OCI-LY1 (cell line): ENCODE data around the gene IL15.

Experiments used
- H2AFZ ChIP-seq: fragments of 200-600 bp; sonication (generic), shearing (Covaris generic); 2 replicates; pipeline ENCODE4 v1.6.0; 2014; ENCODE audit warnings: antibody characterized with exemption, mild to moderate bottlenecking, low read length
- H3F3A ChIP-seq: fragments of 200-600 bp; sonication (generic), shearing (Covaris generic); 2 replicates; pipeline ENCODE4 v1.6.0; 2014; ENCODE audit warnings: mild to moderate bottlenecking, antibody characterized with exemption, low read length, moderate library complexity; ENCODE audit not compliant: insufficient read depth
- H3K27ac ChIP-seq: fragments of 200-600 bp; sonication (generic); 2 replicates; pipeline ENCODE4 v1.5.1; 2014; ENCODE audit warnings: low read length, mixed run types, mild to moderate bottlenecking, low read depth; ENCODE audit not compliant: poor library complexity, severe bottlenecking
- H3K27me3 ChIP-seq: fragments of 200-600 bp; sonication (generic); 2 replicates; pipeline ENCODE4 v1.6.0; 2014; ENCODE audit warnings: antibody characterized with exemption, mild to moderate bottlenecking, low read length, moderate library complexity; ENCODE audit not compliant: insufficient read depth
- H3K36me3 ChIP-seq: fragments of 200-600 bp; sonication (generic); 2 replicates; pipeline ENCODE4 v1.6.1; 2014; ENCODE audit warnings: mild to moderate bottlenecking, antibody characterized with exemption, low read length, moderate library complexity, mixed read lengths; ENCODE audit not compliant: insufficient read depth
- H3K4me1 ChIP-seq: fragments of 200-600 bp; sonication (generic); 2 replicates; pipeline ENCODE4 v1.5.1; 2014; ENCODE audit warnings: mild to moderate bottlenecking, low read length, moderate library complexity; ENCODE audit not compliant: insufficient read depth, severe bottlenecking
- H3K4me2 ChIP-seq: fragments of 200-600 bp; sonication (generic), shearing (Covaris generic); 2 replicates; pipeline ENCODE4 v1.6.1; 2014; ENCODE audit warnings: low read length
- H3K4me3 ChIP-seq: fragments of 200-600 bp; sonication (generic); 2 replicates; pipeline ENCODE4 v1.5.1; 2014; ENCODE audit warnings: low read length, low read depth, mild to moderate bottlenecking, mixed read lengths; ENCODE audit not compliant: poor library complexity, severe bottlenecking
- H3K79me2 ChIP-seq: fragments of 200-600 bp; shearing (Covaris generic); 2 replicates; pipeline ENCODE4 v1.6.1; 2016; ENCODE audit warnings: mixed run types, low read length, mixed read lengths; ENCODE audit not compliant: insufficient read depth
- H3K9ac ChIP-seq: fragments of 200-600 bp; sonication (generic), shearing (Covaris generic); 2 replicates; pipeline ENCODE4 v1.6.1; 2014; ENCODE audit warnings: mild to moderate bottlenecking, low read length, mixed read lengths
- H3K9me2 ChIP-seq: fragments of 200-600 bp; sonication (generic), shearing (Covaris generic); 2 replicates; pipeline ENCODE4 v1.6.1; 2014; ENCODE audit warnings: low read depth, mild to moderate bottlenecking, low read length, mixed read lengths
- H3K9me3 ChIP-seq: fragments of 200-600 bp; shearing (Covaris generic); 2 replicates; pipeline ENCODE4 v1.6.1; 2014; ENCODE audit warnings: low read length, mixed read lengths
- H4K20me1 ChIP-seq: fragments of 200-600 bp; sonication (generic), shearing (Covaris generic); 2 replicates; pipeline ENCODE4 v1.6.0; 2016; ENCODE audit warnings: mild to moderate bottlenecking, low read length; ENCODE audit not compliant: insufficient read depth
- EZH2 ChIP-seq: fragments of 200-600 bp; sonication (generic), shearing (Covaris generic); IDR thresholded peaks from 2 replicates; pipeline ENCODE4 v1.8.0; 2017; ENCODE audit warnings: borderline replicate concordance, mixed run types, mild to moderate bottlenecking, antibody characterized with exemption, low read length, moderate library complexity, mixed read lengths
- TF ChIP-seq, protein P1 (sequence below): fragments of 200-600 bp; sonication (generic), shearing (Covaris generic); IDR thresholded peaks from 2 replicates; pipeline ENCODE4 v1.5.1; 2017; ENCODE audit warnings: mild to moderate bottlenecking, antibody characterized with exemption, low read length, moderate library complexity, mixed read lengths

Gene IL15, protein sequence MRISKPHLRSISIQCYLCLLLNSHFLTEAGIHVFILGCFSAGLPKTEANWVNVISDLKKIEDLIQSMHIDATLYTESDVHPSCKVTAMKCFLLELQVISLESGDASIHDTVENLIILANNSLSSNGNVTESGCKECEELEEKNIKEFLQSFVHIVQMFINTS

DNA sequence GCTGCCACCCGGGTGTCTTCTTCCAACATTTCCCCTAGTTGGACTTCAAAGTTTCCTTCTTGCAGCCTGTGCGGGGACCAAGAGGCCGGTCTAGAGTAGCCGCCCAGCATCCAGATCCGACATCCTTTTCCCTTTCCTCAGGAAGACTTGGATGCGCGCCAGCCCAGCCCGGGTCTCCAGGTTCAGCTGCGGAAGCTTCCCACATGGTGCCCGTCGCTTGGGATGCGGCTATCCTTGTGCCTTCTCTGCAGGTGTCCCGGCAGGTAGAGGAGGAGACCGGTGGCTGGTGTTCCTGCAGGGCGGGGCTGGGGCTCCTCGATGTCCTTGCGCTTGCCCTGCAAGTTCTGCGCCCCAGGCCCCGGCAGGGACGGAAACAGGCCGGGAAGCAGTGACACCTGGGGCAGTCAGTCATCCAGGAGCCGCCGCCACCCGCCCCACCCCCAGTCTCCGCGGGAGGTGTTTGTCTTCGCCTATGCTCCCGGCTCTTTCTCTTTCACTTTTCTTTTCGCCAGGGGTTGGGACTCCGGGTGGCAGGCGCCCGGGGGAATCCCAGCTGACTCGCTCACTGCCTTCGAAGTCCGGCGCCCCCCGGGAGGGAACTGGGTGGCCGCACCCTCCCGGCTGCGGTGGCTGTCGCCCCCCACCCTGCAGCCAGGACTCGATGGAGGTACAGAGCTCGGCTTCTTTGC, at the start of gene IL15:
TSS of gene IL15 (plus strand) at position 502 of the 689 bp plus-strand sequence. CDS start 82,882 bp downstream, outside the sequence.
- Histone ChIP-seq H2AFZ (no peak within 1 kb of the TSS), H3K36me3 (no peaks in the 10 kb centered on the region), H3K9me3 (no peaks in the 10 kb centered on the region), H3K4me2 (no peak within 1 kb of the TSS), H4K20me1 (no peaks in the 10 kb centered on the region), H3F3A (no peaks in the 10 kb centered on the region), H3K4me3 (no peak within 1 kb of the TSS), H3K4me1 (no peaks in the 10 kb centered on the region), H3K27ac (no peak within 1 kb of the TSS), H3K9ac (no peak within 1 kb of the TSS), H3K79me2 (no peaks in the 10 kb centered on the region), H3K9me2 (no peaks in the 10 kb centered on the region), H3K27me3 (no peaks in the 10 kb centered on the region)
- no peak for TF ChIP-seq EZH2
- TF ChIP-seq, protein P1, sequence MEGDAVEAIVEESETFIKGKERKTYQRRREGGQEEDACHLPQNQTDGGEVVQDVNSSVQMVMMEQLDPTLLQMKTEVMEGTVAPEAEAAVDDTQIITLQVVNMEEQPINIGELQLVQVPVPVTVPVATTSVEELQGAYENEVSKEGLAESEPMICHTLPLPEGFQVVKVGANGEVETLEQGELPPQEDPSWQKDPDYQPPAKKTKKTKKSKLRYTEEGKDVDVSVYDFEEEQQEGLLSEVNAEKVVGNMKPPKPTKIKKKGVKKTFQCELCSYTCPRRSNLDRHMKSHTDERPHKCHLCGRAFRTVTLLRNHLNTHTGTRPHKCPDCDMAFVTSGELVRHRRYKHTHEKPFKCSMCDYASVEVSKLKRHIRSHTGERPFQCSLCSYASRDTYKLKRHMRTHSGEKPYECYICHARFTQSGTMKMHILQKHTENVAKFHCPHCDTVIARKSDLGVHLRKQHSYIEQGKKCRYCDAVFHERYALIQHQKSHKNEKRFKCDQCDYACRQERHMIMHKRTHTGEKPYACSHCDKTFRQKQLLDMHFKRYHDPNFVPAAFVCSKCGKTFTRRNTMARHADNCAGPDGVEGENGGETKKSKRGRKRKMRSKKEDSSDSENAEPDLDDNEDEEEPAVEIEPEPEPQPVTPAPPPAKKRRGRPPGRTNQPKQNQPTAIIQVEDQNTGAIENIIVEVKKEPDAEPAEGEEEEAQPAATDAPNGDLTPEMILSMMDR: no peak

DNA sequence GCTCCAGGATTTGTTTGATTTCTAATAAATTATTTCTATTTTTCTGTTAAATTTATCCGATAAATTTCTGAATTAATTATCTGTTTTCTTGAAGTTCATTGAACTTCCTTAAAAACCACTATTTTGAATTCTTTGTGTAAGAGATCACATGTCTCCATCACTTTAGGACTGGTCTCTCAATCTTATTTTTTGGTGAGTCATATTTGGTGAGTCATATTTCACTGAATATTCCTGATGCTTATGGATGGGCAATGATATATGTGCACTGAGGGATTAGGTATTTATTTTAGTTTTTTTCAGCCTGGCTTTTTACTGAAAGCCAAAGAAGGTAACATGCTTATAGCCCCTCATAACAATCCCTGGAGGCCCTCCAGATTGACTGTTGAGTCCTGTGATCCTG, 48.5 kb upstream of the IL15 start:
- TF ChIP-seq, protein P1: no peak
- no peak for TF ChIP-seq EZH2
- Histone ChIP-seq H3F3A (no peaks in the 10 kb centered on the region), H3K4me3 (no peak overlapping the region), H3K27ac (no peak overlapping the region), H3K9me3 (no peaks in the 10 kb centered on the region), H3K4me2 (no peak overlapping the region), H4K20me1 (no peaks in the 10 kb centered on the region), H3K4me1 (no peaks in the 10 kb centered on the region), H3K36me3 (no peaks in the 10 kb centered on the region), H3K27me3 (no peaks in the 10 kb centered on the region), H3K9ac (no peak overlapping the region), H3K79me2 (no peaks in the 10 kb centered on the region), H2AFZ (no peak overlapping the region), H3K9me2 (no peaks in the 10 kb centered on the region)

DNA sequence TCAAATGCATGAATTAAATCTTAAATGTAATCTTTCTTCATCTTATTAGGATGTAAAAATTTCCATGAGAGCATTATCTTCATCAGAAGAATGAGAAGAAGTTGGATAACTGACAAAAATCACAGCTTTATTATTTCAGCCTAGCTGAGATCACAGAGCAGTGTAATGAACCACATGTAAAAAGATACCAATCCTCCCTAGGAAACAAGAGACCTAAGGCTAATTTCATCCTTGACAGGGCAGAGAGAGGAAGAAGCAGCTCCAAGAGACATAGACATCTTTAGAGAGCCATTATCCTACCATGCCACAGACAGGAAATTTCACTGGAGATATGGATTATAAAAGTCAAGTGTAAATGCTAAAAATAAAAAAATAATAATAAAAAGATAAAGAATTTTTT, 40.9 kb upstream of the IL15 start:
- H3K36me3 ChIP-seq: no peaks in the 10 kb centered on the region
- H3K4me1 ChIP-seq: no peaks in the 10 kb centered on the region
- no peak overlapping the region for H3K4me2 ChIP-seq
- no peak for TF ChIP-seq EZH2
- TF ChIP-seq, protein P1: no peak
- H4K20me1 ChIP-seq: no peaks in the 10 kb centered on the region
- no peak overlapping the region for H3K4me3 ChIP-seq
- no peak overlapping the region for H2AFZ ChIP-seq
- no peak overlapping the region for H3K9ac ChIP-seq
- H3K9me3 ChIP-seq: no peaks in the 10 kb centered on the region
- H3K27me3 ChIP-seq: no peaks in the 10 kb centered on the region
- no peaks in the 10 kb centered on the region for H3K9me2 ChIP-seq
- H3K27ac ChIP-seq: no peak overlapping the region
- H3K79me2 ChIP-seq: no peaks in the 10 kb centered on the region
- no peaks in the 10 kb centered on the region for H3F3A ChIP-seq
